HEK293 (cell line): ENCODE data around the gene TCN1.

ENCODE experiments used
- CTCF ChIA-PET: fragments of 350-600 bp; formaldehyde crosslinking; extraction: SDS; loops from one replicate; lab custom pipeline; 2021; ENCODE audit warnings: antibody characterized with exemption; lab: Yijun Ruan, JAX
- POLR2A ChIA-PET: fragments of 300-600 bp; formaldehyde crosslinking; extraction: SDS; loops from one replicate; lab custom pipeline; 2020; ENCODE audit warnings: antibody characterized with exemption, inconsistent platforms; lab: Yijun Ruan, JAX
- H3K27ac ChIP-seq: fragments of 200-500 bp; sonication (Bioruptor generic); 2 replicates; pipeline ENCODE4 v1.5.1; 2014; ENCODE audit warnings: low read depth, low read length, control low read depth, inconsistent platforms; ENCODE audit errors: extremely low read depth
- H3K36me3 ChIP-seq, 2 experiments: fragments of 200-500 bp in 1 of 2; sonication (Bioruptor generic) in 1 of 2; 1 replicate in 1 of 2; 2 replicates in 1 of 2; pipeline ENCODE4 v1.5.1; 2014 to 2017; ENCODE audit warnings: inconsistent platforms in 2 of 2, low read length in 2 of 2; ENCODE audit not compliant: control insufficient read depth in 2 of 2, insufficient read depth in 1 of 2
- H3K4me1 ChIP-seq: fragments of 200-500 bp; sonication (Bioruptor generic); 2 replicates; pipeline ENCODE4 v1.5.1; 2014; ENCODE audit warnings: mild to moderate bottlenecking, low read length, inconsistent platforms; ENCODE audit not compliant: control insufficient read depth, insufficient read depth
- H3K4me3 ChIP-seq: 2 replicates; pipeline ENCODE4 v1.5.1; 2011; ENCODE audit warnings: low read depth, mild to moderate bottlenecking, control low read depth, low read length, moderate library complexity
- H3K9me3 ChIP-seq: fragments of 200-500 bp; sonication (Bioruptor generic); 2 replicates; pipeline ENCODE4 v1.5.1; 2014; ENCODE audit warnings: low read depth, low read length, inconsistent platforms; ENCODE audit not compliant: control insufficient read depth, insufficient read depth
- GLI4 ChIP-seq: fragments of 450-650 bp; formaldehyde crosslinking; IDR thresholded peaks from 2 replicates; pipeline ENCODE4 v1.5.1; 2016; ENCODE audit warnings: missing biosample characterization, missing genetic modification characterization
- HOXC10 ChIP-seq: sonication (generic); formaldehyde crosslinking; IDR thresholded peaks from 2 replicates; pipeline ENCODE4 v1.8.1; 2023; ENCODE audit warnings: mild to moderate bottlenecking, missing genetic modification reagents
- KLF16 ChIP-seq: fragments of 450-650 bp; formaldehyde crosslinking; IDR thresholded peaks from 2 replicates; pipeline ENCODE4 v1.5.1; 2017; ENCODE audit warnings: missing biosample characterization, missing genetic modification characterization
- KLF9 ChIP-seq: fragments of 450-650 bp; formaldehyde crosslinking; IDR thresholded peaks from 2 replicates; pipeline ENCODE4 v1.5.1; 2016; ENCODE audit warnings: missing biosample characterization, missing genetic modification characterization, low read depth
- ZBTB17 ChIP-seq: fragments of 450-650 bp; formaldehyde crosslinking; IDR thresholded peaks from 2 replicates; pipeline ENCODE4 v1.5.1; 2016; ENCODE audit warnings: missing biosample characterization, missing genetic modification characterization
- ZBTB7A ChIP-seq: fragments of 450-650 bp; formaldehyde crosslinking; IDR thresholded peaks from 2 replicates; pipeline ENCODE4 v1.5.1; 2016; ENCODE audit warnings: low read depth, missing biosample characterization, missing genetic modification characterization
- ZFP3 ChIP-seq: fragments of 450-650 bp; formaldehyde crosslinking; IDR thresholded peaks from 2 replicates; pipeline ENCODE4 v1.5.1; 2016; ENCODE audit warnings: low read depth, missing biosample characterization, missing genetic modification characterization
- ZFP41 ChIP-seq: fragments of 450-650 bp; formaldehyde crosslinking; IDR thresholded peaks from 2 replicates; pipeline ENCODE4 v1.5.1; 2016; ENCODE audit warnings: missing biosample characterization, missing genetic modification characterization, borderline replicate concordance
- ZFP69B ChIP-seq: fragments of 450-650 bp; formaldehyde crosslinking; IDR thresholded peaks from 2 replicates; pipeline ENCODE4 v1.5.1; 2016; ENCODE audit warnings: missing biosample characterization, missing genetic modification characterization
- ZNF214 ChIP-seq: fragments of 450-650 bp; formaldehyde crosslinking; IDR thresholded peaks from 2 replicates; pipeline ENCODE4 v1.5.1; 2017; ENCODE audit warnings: missing biosample characterization, mild to moderate bottlenecking, missing genetic modification characterization, borderline replicate concordance
- ZNF223 ChIP-seq: fragments of 450-650 bp; formaldehyde crosslinking; IDR thresholded peaks from 2 replicates; pipeline ENCODE4 v1.5.1; 2016; ENCODE audit warnings: missing biosample characterization, missing genetic modification characterization
- ZNF302 ChIP-seq: fragments of 450-650 bp; formaldehyde crosslinking; IDR thresholded peaks from 2 replicates; pipeline ENCODE4 v1.5.1; 2016; ENCODE audit warnings: missing biosample characterization, missing genetic modification characterization, low read depth
- ZNF335 ChIP-seq: fragments of 450-650 bp; formaldehyde crosslinking; conservative IDR thresholded peaks from 2 replicates; pipeline ENCODE4 v1.5.1; 2016; ENCODE audit warnings: missing biosample characterization, missing genetic modification characterization
- ZNF354C ChIP-seq: fragments of 450-650 bp; formaldehyde crosslinking; IDR thresholded peaks from 2 replicates; pipeline ENCODE4 v1.5.1; 2016; ENCODE audit warnings: missing biosample characterization, missing genetic modification characterization, low read depth, borderline replicate concordance
- ZNF416 ChIP-seq: fragments of 450-650 bp; formaldehyde crosslinking; IDR thresholded peaks from 2 replicates; pipeline ENCODE4 v1.5.1; 2016; ENCODE audit warnings: missing biosample characterization, missing genetic modification characterization
- ZNF514 ChIP-seq: fragments of 450-650 bp; formaldehyde crosslinking; IDR thresholded peaks from 2 replicates; pipeline ENCODE4 v1.5.1; 2016; ENCODE audit warnings: missing biosample characterization, missing genetic modification characterization
- ZNF610 ChIP-seq: fragments of 450-650 bp; formaldehyde crosslinking; IDR thresholded peaks from 2 replicates; pipeline ENCODE4 v1.5.1; 2016; ENCODE audit warnings: missing biosample characterization, missing genetic modification characterization, borderline replicate concordance
- ZNF658 ChIP-seq: fragments of 450-650 bp; formaldehyde crosslinking; IDR thresholded peaks from 2 replicates; pipeline ENCODE4; 2016; ENCODE audit warnings: missing biosample characterization, missing genetic modification characterization
- ZNF701 ChIP-seq: fragments of 450-650 bp; formaldehyde crosslinking; IDR thresholded peaks from 2 replicates; pipeline ENCODE4 v1.5.1; 2016; ENCODE audit warnings: missing biosample characterization, missing genetic modification characterization
- ZNF837 ChIP-seq: fragments of 450-650 bp; formaldehyde crosslinking; IDR thresholded peaks from 2 replicates; pipeline ENCODE4 v1.5.1; 2016; ENCODE audit warnings: missing biosample characterization, missing genetic modification characterization
- ZSCAN30 ChIP-seq: fragments of 450-650 bp; IDR thresholded peaks from 2 replicates; pipeline ENCODE4 v1.5.1; 2018; ENCODE audit warnings: missing biosample characterization, mild to moderate bottlenecking, missing genetic modification characterization, moderate library complexity
- TF ChIP-seq, protein P1 (sequence below): fragments of 450-650 bp; formaldehyde crosslinking; IDR thresholded peaks from 2 replicates; pipeline ENCODE4 v1.5.1; 2017; ENCODE audit warnings: missing biosample characterization, missing genetic modification characterization
- TF ChIP-seq, protein P2 (sequence below): fragments of 450-650 bp; formaldehyde crosslinking; IDR thresholded peaks from 2 replicates; pipeline ENCODE4 v1.5.1; 2017; ENCODE audit warnings: missing biosample characterization, missing genetic modification characterization
- TF ChIP-seq, protein P3 (sequence below): sonication (generic); formaldehyde crosslinking; IDR thresholded peaks from 2 replicates; pipeline ENCODE4 v1.8.1; 2022; ENCODE audit warnings: mild to moderate bottlenecking, moderate library complexity, missing genetic modification reagents
- TF ChIP-seq, protein P4 (sequence below): fragments of 450-650 bp; IDR thresholded peaks from 2 replicates; pipeline ENCODE4 v1.5.1; 2018; ENCODE audit warnings: missing biosample characterization, mild to moderate bottlenecking, missing genetic modification characterization

TCN1 gene

GRCh38 chr11:59841514-59841913, 24.8 kb downstream of the TCN1 start:
- no peak for TF ChIP-seq ZNF514
- no peak for TF ChIP-seq ZBTB7A (tag by site-specific recombination)
- TF ChIP-seq KLF16 (tag by site-specific recombination), result no peak
- TF ChIP-seq ZNF302 (tag by site-specific recombination), result no peak
- TF ChIP-seq ZFP3, result no peak
- TF ChIP-seq, protein P1, sequence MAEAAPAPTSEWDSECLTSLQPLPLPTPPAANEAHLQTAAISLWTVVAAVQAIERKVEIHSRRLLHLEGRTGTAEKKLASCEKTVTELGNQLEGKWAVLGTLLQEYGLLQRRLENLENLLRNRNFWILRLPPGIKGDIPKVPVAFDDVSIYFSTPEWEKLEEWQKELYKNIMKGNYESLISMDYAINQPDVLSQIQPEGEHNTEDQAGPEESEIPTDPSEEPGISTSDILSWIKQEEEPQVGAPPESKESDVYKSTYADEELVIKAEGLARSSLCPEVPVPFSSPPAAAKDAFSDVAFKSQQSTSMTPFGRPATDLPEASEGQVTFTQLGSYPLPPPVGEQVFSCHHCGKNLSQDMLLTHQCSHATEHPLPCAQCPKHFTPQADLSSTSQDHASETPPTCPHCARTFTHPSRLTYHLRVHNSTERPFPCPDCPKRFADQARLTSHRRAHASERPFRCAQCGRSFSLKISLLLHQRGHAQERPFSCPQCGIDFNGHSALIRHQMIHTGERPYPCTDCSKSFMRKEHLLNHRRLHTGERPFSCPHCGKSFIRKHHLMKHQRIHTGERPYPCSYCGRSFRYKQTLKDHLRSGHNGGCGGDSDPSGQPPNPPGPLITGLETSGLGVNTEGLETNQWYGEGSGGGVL (tag by site-specific recombination), result no peak
- TF ChIP-seq ZNF610 (tag by site-specific recombination), result no peak
- no peak overlapping the region for H3K27ac ChIP-seq
- POLR2A ChIA-PET, result no interaction called here

GRCh38 chr11:59839615-59840014, 26.7 kb downstream of the TCN1 start:
- H3K27ac ChIP-seq, result no peak overlapping the region
- no peaks in the 10 kb centered on the region for H3K36me3 ChIP-seq
- H3K4me1 ChIP-seq, result no peaks in the 10 kb centered on the region
- ChIA-PET CTCF (interaction anchor here (0.6 kb wide), 1 partner anchor 494 kb away, joined by 3 read pairs; no protein-coding TSS in a partner anchor), POLR2A (no interaction called here)
- H3K4me3 ChIP-seq, result no peak overlapping the region
- TF ChIP-seq ZBTB17 (tag by site-specific recombination) (no peak), HOXC10 (no peak)
- no peaks in the 10 kb centered on the region for H3K9me3 ChIP-seq

More at GRCh38 chr11:59841514-59841913, 24.8 kb downstream of the TCN1 start:
- Histone ChIP-seq H3K4me1 (no peaks in the 10 kb centered on the region), H3K9me3 (no peaks in the 10 kb centered on the region), H3K36me3 (no peaks in the 10 kb centered on the region), H3K4me3 (no peak overlapping the region)
- CTCF ChIA-PET, result interaction anchor here (0.7 to 1.1 kb wide), 2 partner anchors 77 to 190 kb away, joined by 3 to 4 read pairs; no protein-coding TSS in a partner anchor

DNA sequence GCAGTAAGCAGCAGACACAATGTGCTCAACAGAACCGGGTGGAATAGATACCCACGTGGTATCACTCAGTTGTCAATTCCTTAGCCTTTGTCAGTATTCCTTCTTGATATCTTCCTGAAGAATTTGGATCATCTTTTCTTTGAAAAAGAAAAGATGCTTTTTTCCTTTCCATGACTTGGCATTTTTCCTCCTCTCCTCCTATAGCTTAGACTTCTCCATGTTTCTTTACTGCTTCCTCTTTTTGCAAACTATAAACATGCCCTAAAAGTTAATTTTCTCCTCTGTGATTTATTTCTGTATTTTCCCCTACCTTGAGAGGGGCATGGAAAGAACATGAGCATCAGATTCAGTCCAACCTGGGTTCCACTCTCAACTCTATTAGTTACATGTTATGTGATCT, 32.7 kb downstream of the TCN1 start:
- ChIA-PET CTCF (interaction anchor here (0.6 to 0.8 kb wide), 4 partner anchors 10 to 149 kb away, joined by 3 to 6 read pairs (median 4); partner anchors contain the start of gene TCN1), POLR2A (no interaction called here)
- Histone ChIP-seq H3K4me3 (no peak overlapping the region), H3K27ac (no peak overlapping the region), H3K9me3 (no peaks in the 10 kb centered on the region), H3K36me3 (no peaks in the 10 kb centered on the region), H3K4me1 (no peaks in the 10 kb centered on the region)
- TF ChIP-seq ZNF416 (tag by site-specific recombination) (no peak), ZNF335 (no peak), KLF9 (tag by site-specific recombination) (no peak), GLI4 (tag by site-specific recombination) (no peak), ZNF658 (tag by site-specific recombination) (no peak), ZSCAN30 (tag by site-specific recombination) (no peak), ZFP41 (tag by site-specific recombination) (no peak), ZNF354C (no peak), ZNF214 (tag by site-specific recombination) (no peak), ZNF837 (tag by site-specific recombination) (no peak), ZNF701 (tag by site-specific recombination) (no peak), ZNF223 (no peak), ZFP69B (tag by site-specific recombination) (no peak)
- TF ChIP-seq, protein P2, sequence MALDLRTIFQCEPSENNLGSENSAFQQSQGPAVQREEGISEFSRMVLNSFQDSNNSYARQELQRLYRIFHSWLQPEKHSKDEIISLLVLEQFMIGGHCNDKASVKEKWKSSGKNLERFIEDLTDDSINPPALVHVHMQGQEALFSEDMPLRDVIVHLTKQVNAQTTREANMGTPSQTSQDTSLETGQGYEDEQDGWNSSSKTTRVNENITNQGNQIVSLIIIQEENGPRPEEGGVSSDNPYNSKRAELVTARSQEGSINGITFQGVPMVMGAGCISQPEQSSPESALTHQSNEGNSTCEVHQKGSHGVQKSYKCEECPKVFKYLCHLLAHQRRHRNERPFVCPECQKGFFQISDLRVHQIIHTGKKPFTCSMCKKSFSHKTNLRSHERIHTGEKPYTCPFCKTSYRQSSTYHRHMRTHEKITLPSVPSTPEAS (tag by site-specific recombination), result no peak
- TF ChIP-seq, protein P3, sequence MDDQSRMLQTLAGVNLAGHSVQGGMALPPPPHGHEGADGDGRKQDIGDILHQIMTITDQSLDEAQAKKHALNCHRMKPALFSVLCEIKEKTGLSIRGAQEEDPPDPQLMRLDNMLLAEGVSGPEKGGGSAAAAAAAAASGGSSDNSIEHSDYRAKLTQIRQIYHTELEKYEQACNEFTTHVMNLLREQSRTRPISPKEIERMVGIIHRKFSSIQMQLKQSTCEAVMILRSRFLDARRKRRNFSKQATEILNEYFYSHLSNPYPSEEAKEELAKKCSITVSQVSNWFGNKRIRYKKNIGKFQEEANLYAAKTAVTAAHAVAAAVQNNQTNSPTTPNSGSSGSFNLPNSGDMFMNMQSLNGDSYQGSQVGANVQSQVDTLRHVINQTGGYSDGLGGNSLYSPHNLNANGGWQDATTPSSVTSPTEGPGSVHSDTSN, result no peak
- TF ChIP-seq, protein P4, sequence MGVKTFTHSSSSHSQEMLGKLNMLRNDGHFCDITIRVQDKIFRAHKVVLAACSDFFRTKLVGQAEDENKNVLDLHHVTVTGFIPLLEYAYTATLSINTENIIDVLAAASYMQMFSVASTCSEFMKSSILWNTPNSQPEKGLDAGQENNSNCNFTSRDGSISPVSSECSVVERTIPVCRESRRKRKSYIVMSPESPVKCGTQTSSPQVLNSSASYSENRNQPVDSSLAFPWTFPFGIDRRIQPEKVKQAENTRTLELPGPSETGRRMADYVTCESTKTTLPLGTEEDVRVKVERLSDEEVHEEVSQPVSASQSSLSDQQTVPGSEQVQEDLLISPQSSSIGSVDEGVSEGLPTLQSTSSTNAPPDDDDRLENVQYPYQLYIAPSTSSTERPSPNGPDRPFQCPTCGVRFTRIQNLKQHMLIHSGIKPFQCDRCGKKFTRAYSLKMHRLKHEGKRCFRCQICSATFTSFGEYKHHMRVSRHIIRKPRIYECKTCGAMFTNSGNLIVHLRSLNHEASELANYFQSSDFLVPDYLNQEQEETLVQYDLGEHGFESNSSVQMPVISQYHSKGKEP, result no peak
